ENCODE measurements around the gene ZNF277.

The ZNF277 gene

DNA sequence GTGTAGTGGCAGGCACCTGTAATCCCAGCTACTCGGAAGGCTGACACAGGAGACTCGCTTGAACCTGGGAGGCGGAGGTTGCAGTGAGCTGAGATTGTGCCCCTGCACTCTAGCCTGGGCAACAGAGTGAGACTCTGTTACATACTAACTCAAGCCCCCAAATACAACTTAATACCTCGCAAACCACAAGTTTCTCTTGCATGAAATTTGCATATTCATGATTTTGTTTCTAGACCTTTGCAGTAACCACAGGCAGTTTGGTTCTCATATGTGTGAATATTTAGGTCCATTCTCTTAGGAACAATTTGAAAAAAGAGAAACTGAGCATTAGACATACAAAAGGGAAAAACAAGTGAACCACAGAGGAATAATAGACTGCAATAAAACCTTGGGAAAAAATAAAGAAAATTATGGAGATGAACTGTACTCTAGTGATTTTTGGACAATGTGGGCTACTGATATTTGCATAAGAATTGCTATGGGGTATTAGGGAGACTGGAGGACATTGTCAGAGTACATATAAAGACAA is 77.0 kb downstream of the ZNF277 start:
- Histone ChIP-seq H3K79me2 (ENCODE audit: insufficient read depth, low read depth) (no peaks in the 10 kb centered on the region), H3K4me3 (IDR thresholded peaks at IDR 0.05; ENCODE audit: insufficient read depth, low read depth, low read length) (no peak overlapping the region), H3K9ac (no peak overlapping the region), H3K4me1 (ENCODE audit: low read depth, poor library complexity, severe bottlenecking) (peaks cover 13% of the 10 kb centered on the region), H3K27me3 (ENCODE audit: insufficient read depth, low read depth) (no peaks in the 10 kb centered on the region), H3K27ac (no peak overlapping the region), H4K20me1 (ENCODE audit: insufficient read depth) (no peaks in the 10 kb centered on the region), H3K36me3 (ENCODE audit: insufficient read depth) (no peaks in the 10 kb centered on the region), H2AFZ (ENCODE audit: low read depth) (no peak overlapping the region), H3K4me2 (no peak overlapping the region)
- TF ChIP-seq, protein P1, sequence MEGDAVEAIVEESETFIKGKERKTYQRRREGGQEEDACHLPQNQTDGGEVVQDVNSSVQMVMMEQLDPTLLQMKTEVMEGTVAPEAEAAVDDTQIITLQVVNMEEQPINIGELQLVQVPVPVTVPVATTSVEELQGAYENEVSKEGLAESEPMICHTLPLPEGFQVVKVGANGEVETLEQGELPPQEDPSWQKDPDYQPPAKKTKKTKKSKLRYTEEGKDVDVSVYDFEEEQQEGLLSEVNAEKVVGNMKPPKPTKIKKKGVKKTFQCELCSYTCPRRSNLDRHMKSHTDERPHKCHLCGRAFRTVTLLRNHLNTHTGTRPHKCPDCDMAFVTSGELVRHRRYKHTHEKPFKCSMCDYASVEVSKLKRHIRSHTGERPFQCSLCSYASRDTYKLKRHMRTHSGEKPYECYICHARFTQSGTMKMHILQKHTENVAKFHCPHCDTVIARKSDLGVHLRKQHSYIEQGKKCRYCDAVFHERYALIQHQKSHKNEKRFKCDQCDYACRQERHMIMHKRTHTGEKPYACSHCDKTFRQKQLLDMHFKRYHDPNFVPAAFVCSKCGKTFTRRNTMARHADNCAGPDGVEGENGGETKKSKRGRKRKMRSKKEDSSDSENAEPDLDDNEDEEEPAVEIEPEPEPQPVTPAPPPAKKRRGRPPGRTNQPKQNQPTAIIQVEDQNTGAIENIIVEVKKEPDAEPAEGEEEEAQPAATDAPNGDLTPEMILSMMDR (conservative IDR thresholded peaks at IDR 0.05; ENCODE audit: low read depth, low read length) = no peak

DNA sequence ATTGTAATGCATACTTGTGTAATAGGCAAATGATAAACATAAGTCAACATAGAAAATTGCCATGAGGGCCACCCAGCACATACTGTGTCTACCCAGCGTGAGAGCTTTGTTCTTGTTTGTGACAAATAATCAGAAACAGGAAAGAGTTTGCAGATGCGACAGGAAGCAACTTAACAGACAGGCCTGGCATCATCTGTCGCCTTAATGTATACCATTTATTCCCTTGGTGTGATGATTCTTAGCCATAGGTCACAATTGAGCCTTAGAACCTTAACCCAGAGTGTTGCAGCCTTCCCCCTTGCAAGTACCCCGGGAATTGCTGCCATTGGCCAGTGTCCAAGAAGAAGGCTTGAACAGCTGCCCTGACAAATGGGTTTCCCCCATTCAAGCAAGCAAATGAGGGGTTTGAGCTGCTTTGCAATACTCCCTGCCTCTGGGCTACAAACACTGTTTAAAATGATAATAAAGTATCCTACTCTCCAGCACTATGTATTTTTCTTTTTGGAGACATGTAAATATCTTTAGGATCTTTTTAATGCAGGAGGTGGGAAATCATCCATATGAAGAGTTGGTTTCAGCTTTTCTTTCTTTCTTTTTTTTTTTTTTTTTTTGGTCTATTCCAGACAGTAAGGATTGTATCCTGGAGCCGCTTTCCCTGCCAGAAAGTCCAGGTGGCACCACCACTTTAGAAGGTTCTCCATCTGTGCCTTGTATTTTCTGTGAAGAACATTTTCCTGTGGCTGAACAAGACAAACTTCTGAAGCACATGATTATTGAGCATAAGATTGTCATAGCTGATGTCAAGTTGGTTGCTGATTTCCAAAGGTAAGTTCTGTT is 80.0 kb downstream of the ZNF277 start:
- peaks cover 13% of the 10 kb centered on the region for H3K4me1 ChIP-seq (ENCODE audit: low read depth, poor library complexity, severe bottlenecking)
- no peaks in the 10 kb centered on the region for H4K20me1 ChIP-seq (ENCODE audit: insufficient read depth)
- no peak overlapping the region for H3K4me2 ChIP-seq
- no peaks in the 10 kb centered on the region for H3K79me2 ChIP-seq (ENCODE audit: insufficient read depth, low read depth)
- H2AFZ ChIP-seq (ENCODE audit: low read depth) = no peak overlapping the region
- no peak overlapping the region for H3K9ac ChIP-seq
- no peak overlapping the region for H3K4me3 ChIP-seq (IDR thresholded peaks at IDR 0.05; ENCODE audit: insufficient read depth, low read depth, low read length)
- H3K36me3 ChIP-seq (ENCODE audit: insufficient read depth) = no peaks in the 10 kb centered on the region
- TF ChIP-seq, protein P1 (conservative IDR thresholded peaks at IDR 0.05; ENCODE audit: low read depth, low read length) = no peak
- H3K27me3 ChIP-seq (ENCODE audit: insufficient read depth, low read depth) = no peaks in the 10 kb centered on the region
- no peak overlapping the region for H3K27ac ChIP-seq

DNA sequence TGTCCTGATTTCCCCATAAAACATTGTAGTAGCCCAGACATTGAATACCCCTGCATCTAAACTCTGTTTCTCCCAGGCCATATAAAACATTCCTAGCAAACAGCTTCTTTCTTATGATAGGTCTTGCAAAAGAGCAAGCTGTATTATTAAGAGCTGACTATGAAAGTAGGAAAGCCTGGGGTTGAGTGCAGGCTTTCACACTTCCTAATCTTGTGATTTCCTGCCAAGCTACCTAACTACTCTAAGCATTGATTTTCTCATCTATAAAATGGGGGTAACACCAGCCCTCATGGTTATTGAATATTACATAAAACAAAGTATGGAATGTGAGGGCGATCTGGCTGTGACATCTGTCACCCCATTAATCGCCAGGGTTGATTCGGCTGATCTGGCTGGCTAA is 81.8 kb downstream of the ZNF277 start:
- Histone ChIP-seq H3K9ac (no peak overlapping the region), H3K4me2 (no peak overlapping the region)

DNA sequence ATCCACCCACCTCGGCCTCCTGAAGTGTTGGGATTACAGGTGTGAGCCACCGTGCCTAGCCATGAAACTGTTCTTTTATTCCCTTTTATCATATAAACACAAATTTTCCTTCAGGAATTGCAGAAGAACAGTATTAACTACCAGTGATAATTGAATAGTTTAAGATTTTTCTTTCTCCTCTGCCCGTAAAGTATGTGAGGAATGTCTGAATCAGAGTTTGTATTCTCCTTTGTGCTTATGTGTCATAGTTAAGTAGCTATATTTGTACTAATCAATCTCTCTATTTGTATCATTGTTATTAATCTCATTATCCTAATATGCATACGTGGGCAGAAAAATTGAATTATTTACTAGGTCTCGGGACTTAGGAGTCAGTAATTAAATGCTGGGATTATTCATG is 83.6 kb downstream of the ZNF277 start:
- no peak overlapping the region for H2AFZ ChIP-seq (ENCODE audit: low read depth)
- no peak overlapping the region for H3K9ac ChIP-seq
- H3K4me3 ChIP-seq (IDR thresholded peaks at IDR 0.05; ENCODE audit: insufficient read depth, low read depth, low read length) = no peak overlapping the region
- no peaks in the 10 kb centered on the region for H3K4me1 ChIP-seq (ENCODE audit: low read depth, poor library complexity, severe bottlenecking)
- H3K4me2 ChIP-seq = no peak overlapping the region
- TF ChIP-seq, protein P1 (conservative IDR thresholded peaks at IDR 0.05; ENCODE audit: low read depth, low read length) = no peak
- H3K27me3 ChIP-seq (ENCODE audit: insufficient read depth, low read depth) = no peaks in the 10 kb centered on the region
- no peaks in the 10 kb centered on the region for H4K20me1 ChIP-seq (ENCODE audit: insufficient read depth)
- no peaks in the 10 kb centered on the region for H3K79me2 ChIP-seq (ENCODE audit: insufficient read depth, low read depth)
- no peaks in the 10 kb centered on the region for H3K36me3 ChIP-seq (ENCODE audit: insufficient read depth)
- no peak overlapping the region for H3K27ac ChIP-seq

More for the DNA sequence above, 81.8 kb downstream of the ZNF277 start:
- Histone ChIP-seq H3K27me3 (ENCODE audit: insufficient read depth, low read depth) (no peaks in the 10 kb centered on the region), H3K36me3 (ENCODE audit: insufficient read depth) (no peaks in the 10 kb centered on the region), H4K20me1 (ENCODE audit: insufficient read depth) (no peaks in the 10 kb centered on the region), H2AFZ (ENCODE audit: low read depth) (no peak overlapping the region), H3K79me2 (ENCODE audit: insufficient read depth, low read depth) (no peaks in the 10 kb centered on the region), H3K4me3 (IDR thresholded peaks at IDR 0.05; ENCODE audit: insufficient read depth, low read depth, low read length) (no peak overlapping the region), H3K4me1 (ENCODE audit: low read depth, poor library complexity, severe bottlenecking) (peaks cover 11% of the 10 kb centered on the region), H3K27ac (no peak overlapping the region)
- TF ChIP-seq, protein P1 (conservative IDR thresholded peaks at IDR 0.05; ENCODE audit: low read depth, low read length) = no peak

Data from KMS-11 (cell line).